Activated CD8-positive, alpha-beta memory T cell treated with anti-CD3 and anti-CD28 coated beads, Interleukin-2, amount 50 U/mL, for 1 hour (primary cell): ENCODE data around the gene ZDHHC14.

Source experiments
- DNase-seq: peaks from one replicate; pipeline ENCODE4 v3.0.0-alpha.2; 2020; ENCODE audit errors: extremely low read depth

Gene ZDHHC14

GRCh38 chr6:157600807-157601206, 219.8 kb downstream of the ZDHHC14 start:
- DNase-seq = no peak

GRCh38 chr6:157602521-157603295, 221.7 kb downstream of the ZDHHC14 start:
- DNase-seq = no peak

GRCh38 chr6:157603314-157603940, 222.4 kb downstream of the ZDHHC14 start:
- DNase-seq = no peak

- DNase-seq = no peak
Observed at GRCh38 chr6:157603971-157604370, 223.0 kb downstream of the ZDHHC14 start.

GRCh38 chr6:157604816-157605215, 223.8 kb downstream of the ZDHHC14 start:
- DNase-seq = no peak

GRCh38 chr6:157605484-157605883, 224.5 kb downstream of the ZDHHC14 start:
- no peak for DNase-seq

- DNase-seq = no peak
Observed at GRCh38 chr6:157606516-157606915, 225.5 kb downstream of the ZDHHC14 start.

GRCh38 chr6:157607317-157608109, 226.5 kb downstream of the ZDHHC14 start:
- no peak for DNase-seq

- DNase-seq = no peak
Observed at GRCh38 chr6:157608221-157609075, 227.5 kb downstream of the ZDHHC14 start.

GRCh38 chr6:157609117-157609516, 228.1 kb downstream of the ZDHHC14 start:
- DNase-seq = no peak

GRCh38 chr6:157609556-157609955, 228.6 kb downstream of the ZDHHC14 start:
- no peak for DNase-seq

- no peak for DNase-seq
Observed at GRCh38 chr6:157610451-157610999, 229.5 kb downstream of the ZDHHC14 start.

- no peak for DNase-seq
Observed at GRCh38 chr6:157611406-157611805, 230.4 kb downstream of the ZDHHC14 start.

- no peak for DNase-seq
Observed at GRCh38 chr6:157613011-157613522, 232.1 kb downstream of the ZDHHC14 start.

- no peak for DNase-seq
Observed at GRCh38 chr6:157614026-157614568, 233.1 kb downstream of the ZDHHC14 start.

- DNase-seq = no peak
Observed at GRCh38 chr6:157615420-157615769, 234.4 kb downstream of the ZDHHC14 start.

GRCh38 chr6:157615951-157616350, 235.0 kb downstream of the ZDHHC14 start:
- DNase-seq = no peak

- DNase-seq = no peak
Observed at GRCh38 chr6:157620944-157621343, 240.0 kb downstream of the ZDHHC14 start.

GRCh38 chr6:157621406-157621805, 240.4 kb downstream of the ZDHHC14 start:
- DNase-seq = no peak

- DNase-seq = no peak
Observed at GRCh38 chr6:157622427-157622826, 241.4 kb downstream of the ZDHHC14 start.

GRCh38 chr6:157625111-157625510, 244.1 kb downstream of the ZDHHC14 start:
- DNase-seq = no peak
